Measurements from ENCODE around the gene FASTKD3. TPM values are rescaled to one million over a fixed set of nuclear protein-coding genes. Genes with fewer than 3 reads are reported as not detected.

The FASTKD3 gene
- total RNA-seq, 4 donors from 2014 or later, result 4.4 to 14.0 (median 11.2) TPM

GRCh38 chr5:7825630-7826029, 43.2 kb downstream of the FASTKD3 start:
- no peak for DNase-seq
- intact Hi-C loops (cut with DNase I), result no loop called here
- 87 to 100% methylated on average over 1 to 7 of the region's 11 CpGs for WGBS, 2 donors

DNA sequence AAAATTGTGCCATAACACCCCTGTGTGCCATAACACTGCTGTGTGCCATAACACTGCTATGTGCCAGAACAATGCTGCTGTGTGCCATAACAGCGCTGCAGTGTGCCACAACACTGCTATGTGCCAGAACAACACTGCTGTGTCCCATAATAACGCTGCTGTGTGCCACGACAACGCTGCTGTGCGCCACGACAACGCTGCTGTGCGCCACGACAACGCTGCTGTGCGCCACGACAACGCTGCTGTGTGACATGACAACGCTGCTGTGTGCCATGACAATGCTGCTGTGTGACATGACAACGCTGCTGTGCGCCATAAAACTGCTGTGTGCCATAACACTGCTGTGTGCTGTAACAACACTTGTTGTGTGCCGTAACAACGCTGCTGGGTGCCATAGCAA, 43.8 kb downstream of the FASTKD3 start:
- TF ChIP-seq, protein P1, sequence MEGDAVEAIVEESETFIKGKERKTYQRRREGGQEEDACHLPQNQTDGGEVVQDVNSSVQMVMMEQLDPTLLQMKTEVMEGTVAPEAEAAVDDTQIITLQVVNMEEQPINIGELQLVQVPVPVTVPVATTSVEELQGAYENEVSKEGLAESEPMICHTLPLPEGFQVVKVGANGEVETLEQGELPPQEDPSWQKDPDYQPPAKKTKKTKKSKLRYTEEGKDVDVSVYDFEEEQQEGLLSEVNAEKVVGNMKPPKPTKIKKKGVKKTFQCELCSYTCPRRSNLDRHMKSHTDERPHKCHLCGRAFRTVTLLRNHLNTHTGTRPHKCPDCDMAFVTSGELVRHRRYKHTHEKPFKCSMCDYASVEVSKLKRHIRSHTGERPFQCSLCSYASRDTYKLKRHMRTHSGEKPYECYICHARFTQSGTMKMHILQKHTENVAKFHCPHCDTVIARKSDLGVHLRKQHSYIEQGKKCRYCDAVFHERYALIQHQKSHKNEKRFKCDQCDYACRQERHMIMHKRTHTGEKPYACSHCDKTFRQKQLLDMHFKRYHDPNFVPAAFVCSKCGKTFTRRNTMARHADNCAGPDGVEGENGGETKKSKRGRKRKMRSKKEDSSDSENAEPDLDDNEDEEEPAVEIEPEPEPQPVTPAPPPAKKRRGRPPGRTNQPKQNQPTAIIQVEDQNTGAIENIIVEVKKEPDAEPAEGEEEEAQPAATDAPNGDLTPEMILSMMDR (IDR thresholded peaks at IDR 0.05), result no peak
- TF ChIP-seq POLR2A (IDR thresholded peaks at IDR 0.05), result no peak
- H3K4me1 ChIP-seq, result no peaks in the 10 kb centered on the region
- H3K9me3 ChIP-seq, result no peaks in the 10 kb centered on the region
- no peak overlapping the region for H3K4me3 ChIP-seq
- 87 to 96% methylated on average over 16 to 17 of the region's 18 CpGs for WGBS, 2 donors
- no peak overlapping the region for H3K27ac ChIP-seq
- no peaks in the 10 kb centered on the region for H3K36me3 ChIP-seq
- DNase-seq, result no peak
- no peaks in the 10 kb centered on the region for H3K27me3 ChIP-seq
- intact Hi-C loops (cut with DNase I), result no loop called here

More at GRCh38 chr5:7825630-7826029, 43.2 kb downstream of the FASTKD3 start:
- Histone ChIP-seq H3K36me3 (no peaks in the 10 kb centered on the region), H3K4me3 (no peak overlapping the region), H3K9me3 (no peaks in the 10 kb centered on the region), H3K27me3 (no peaks in the 10 kb centered on the region), H3K4me1 (no peaks in the 10 kb centered on the region), H3K27ac (no peak overlapping the region)
- TF ChIP-seq, protein P1 (IDR thresholded peaks at IDR 0.05), result no peak
- no peak for TF ChIP-seq POLR2A (IDR thresholded peaks at IDR 0.05)

DNA sequence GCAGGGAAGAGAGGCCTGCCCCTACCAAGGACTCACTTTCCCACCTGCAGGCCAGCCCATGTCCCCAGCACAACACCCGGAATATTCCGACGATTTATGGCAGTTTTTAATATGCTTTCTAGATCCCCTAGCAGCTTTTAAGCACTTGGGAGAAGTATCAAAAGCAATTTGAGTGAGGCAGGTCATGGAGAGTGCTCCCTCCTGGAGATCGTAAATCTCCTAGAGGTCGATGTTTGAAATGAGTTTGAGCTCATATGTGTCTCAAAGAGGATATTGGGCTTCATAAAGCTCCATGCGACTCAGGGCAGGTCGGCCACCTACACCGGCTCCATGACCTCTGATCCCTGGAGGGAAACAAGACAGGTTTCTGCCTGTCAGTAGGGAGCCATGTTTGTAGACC, 45.2 kb downstream of the FASTKD3 start:
- no peak for DNase-seq
- Histone ChIP-seq H3K36me3 (no peaks in the 10 kb centered on the region), H3K27me3 (no peaks in the 10 kb centered on the region), H3K27ac (no peak overlapping the region), H3K4me1 (no peaks in the 10 kb centered on the region), H3K4me3 (no peak overlapping the region), H3K9me3 (no peaks in the 10 kb centered on the region)
- no peak for TF ChIP-seq POLR2A (IDR thresholded peaks at IDR 0.05)
- TF ChIP-seq, protein P1 (IDR thresholded peaks at IDR 0.05), result no peak
- intact Hi-C loops (cut with DNase I), result no loop called here
- WGBS, 2 donors, result 73 to 84% methylated on average over 6 to 8 of the region's 8 CpGs

GRCh38 chr5:7822449-7822848, 46.4 kb downstream of the FASTKD3 start:
- Histone ChIP-seq H3K4me3 (no peak overlapping the region), H3K4me1 (no peaks in the 10 kb centered on the region), H3K36me3 (no peaks in the 10 kb centered on the region), H3K27me3 (no peaks in the 10 kb centered on the region), H3K9me3 (no peaks in the 10 kb centered on the region), H3K27ac (no peak overlapping the region)
- no peak for DNase-seq
- TF ChIP-seq, protein P1 (IDR thresholded peaks at IDR 0.05), result no peak
- no peak for TF ChIP-seq POLR2A (IDR thresholded peaks at IDR 0.05)
- intact Hi-C loops (cut with DNase I), result no loop called here
- WGBS, 2 donors, result 59 to 64% methylated on average over 3 of the region's 3 CpGs

- TF ChIP-seq POLR2A (IDR thresholded peaks at IDR 0.05), result no peak
- TF ChIP-seq, protein P1 (IDR thresholded peaks at IDR 0.05), result no peak
- intact Hi-C loops (cut with DNase I), result no loop called here
- 23 to 53% methylated on average over 6 to 8 of the region's 9 CpGs for WGBS, 2 donors
- Histone ChIP-seq H3K4me3 (no peak overlapping the region), H3K27me3 (peaks cover 0 to 20% (median 0%) of the 10 kb centered on the region in 4 donors), H3K9me3 (no peaks in the 10 kb centered on the region), H3K4me1 (peaks cover 0 to 7% (median 0%) of the 10 kb centered on the region in 3 donors), H3K27ac (no peak overlapping the region), H3K36me3 (no peaks in the 10 kb centered on the region)
- no peak for DNase-seq
Observed at GRCh38 chr5:7816535-7816901, 52.3 kb downstream of the FASTKD3 start.

Measured in esophagus squamous epithelium (tissue), 5 donors.